ENCODE data around the gene SNTG2.

Gene SNTG2

DNA sequence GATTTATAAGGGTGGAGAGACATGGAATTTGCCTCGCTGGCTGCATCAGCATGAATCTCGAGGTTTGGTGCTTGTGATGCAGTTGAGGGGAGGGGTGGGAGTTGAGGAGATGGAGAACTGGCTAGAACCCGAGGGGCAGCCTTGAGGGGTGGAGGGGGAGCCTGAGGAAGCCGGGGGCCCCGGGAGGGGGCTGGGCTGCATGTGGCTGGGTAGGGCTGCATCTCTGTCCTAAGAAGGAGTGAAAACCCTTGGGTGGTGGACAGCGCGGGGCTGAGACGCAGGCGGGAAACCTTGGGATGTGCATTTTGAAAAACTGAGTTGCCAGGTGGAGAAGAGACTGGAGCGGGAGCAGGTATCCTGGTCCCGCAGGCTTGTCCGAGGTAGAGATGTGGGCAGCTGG is 64.2 kb downstream of the SNTG2 start:
- H3K4me3 ChIP-seq (ENCODE audit: low read depth, low read length) = no peak overlapping the region
- TF ChIP-seq CTCF (IDR thresholded peaks at IDR 0.05; ENCODE audit: borderline replicate concordance, insufficient read depth, low read depth, low read length) = no peak

GRCh38 chr2:1016500-1016899 is 65.9 kb downstream of the SNTG2 start:
- TF ChIP-seq CTCF (IDR thresholded peaks at IDR 0.05; ENCODE audit: borderline replicate concordance, insufficient read depth, low read depth, low read length) = no peak

GRCh38 chr2:1017827-1018226 is 67.2 kb downstream of the SNTG2 start:
- H3K4me3 ChIP-seq (ENCODE audit: low read depth, low read length) = no peak overlapping the region
- TF ChIP-seq CTCF (IDR thresholded peaks at IDR 0.05; ENCODE audit: borderline replicate concordance, insufficient read depth, low read depth, low read length) = no peak

More at GRCh38 chr2:1016500-1016899, 65.9 kb downstream of the SNTG2 start:
- no peak overlapping the region for H3K4me3 ChIP-seq (ENCODE audit: low read depth, low read length)

DNA sequence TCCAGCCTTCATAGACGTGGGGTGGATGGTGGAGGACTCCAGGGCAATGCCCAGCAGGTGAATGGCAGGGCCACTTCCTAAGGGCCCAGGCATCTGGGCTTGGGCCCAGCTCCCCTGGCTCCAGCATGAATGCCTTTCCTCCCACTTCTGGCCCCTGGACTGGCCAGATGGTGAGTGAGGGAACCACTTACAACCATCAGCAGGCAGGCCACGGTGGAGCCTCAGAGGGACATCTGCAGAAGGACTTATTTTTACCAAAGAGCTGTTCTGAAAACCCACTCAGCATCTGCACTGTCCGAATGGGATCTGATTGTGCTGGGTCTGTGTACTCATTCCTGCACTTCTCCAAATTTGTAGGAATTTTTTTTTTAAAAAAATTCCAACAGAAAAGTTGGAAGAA is 69.6 kb downstream of the SNTG2 start:
- H3K4me3 ChIP-seq (ENCODE audit: low read depth, low read length) = no peak overlapping the region
- TF ChIP-seq CTCF (IDR thresholded peaks at IDR 0.05; ENCODE audit: borderline replicate concordance, insufficient read depth, low read depth, low read length) = no peak

DNA sequence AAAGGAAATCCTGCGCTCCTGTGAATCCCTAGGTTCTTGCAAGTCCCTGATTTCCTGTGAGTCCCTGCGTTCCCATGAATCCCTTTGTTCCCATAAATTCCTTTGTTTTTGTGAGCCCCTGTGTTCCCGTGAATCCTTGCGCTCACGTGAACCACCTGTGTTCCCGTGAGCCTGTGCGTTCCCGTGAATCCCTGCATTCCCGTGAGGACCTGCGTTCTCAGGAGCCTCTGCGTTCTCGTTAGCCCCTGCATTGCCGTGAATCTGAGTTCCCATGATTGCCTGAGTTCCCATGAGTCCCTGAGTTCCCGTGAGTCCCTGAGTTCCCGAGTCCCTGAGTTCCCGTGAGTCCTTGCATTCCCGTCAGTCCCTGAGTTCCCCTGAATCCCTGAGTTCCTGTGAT is 71.5 kb downstream of the SNTG2 start:
- no peak for TF ChIP-seq CTCF (IDR thresholded peaks at IDR 0.05; ENCODE audit: borderline replicate concordance, insufficient read depth, low read depth, low read length)
- no peak overlapping the region for H3K4me3 ChIP-seq (ENCODE audit: low read depth, low read length)

- no peak overlapping the region for H3K4me3 ChIP-seq (ENCODE audit: low read depth, low read length)
- TF ChIP-seq CTCF (IDR thresholded peaks at IDR 0.05; ENCODE audit: borderline replicate concordance, insufficient read depth, low read depth, low read length) = no peak
Observed at GRCh38 chr2:1024981-1025380, 74.3 kb downstream of the SNTG2 start.

DNA sequence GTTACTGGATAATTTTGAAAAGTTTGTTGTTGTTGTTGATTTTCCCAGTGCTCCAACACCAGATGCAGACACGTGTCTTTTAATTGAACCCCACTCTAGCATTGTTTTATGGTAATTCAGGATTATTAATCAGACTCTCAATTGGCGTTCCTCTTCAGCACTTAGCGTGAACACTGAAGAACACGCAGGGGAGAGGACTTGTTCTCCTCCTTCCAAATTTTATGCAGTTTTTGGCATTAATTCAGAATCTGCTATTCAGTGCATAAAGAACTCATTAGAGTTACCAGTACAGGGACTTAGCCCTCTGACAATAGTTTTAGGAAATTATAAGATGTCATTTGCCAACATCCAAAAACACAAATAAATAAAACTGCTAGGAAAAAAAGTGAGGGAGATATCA is 75.5 kb downstream of the SNTG2 start:
- TF ChIP-seq CTCF (IDR thresholded peaks at IDR 0.05; ENCODE audit: borderline replicate concordance, insufficient read depth, low read depth, low read length) = no peak
- H3K4me3 ChIP-seq (ENCODE audit: low read depth, low read length) = no peak overlapping the region
